Activated T-cell treated with anti-CD3 and anti-CD28 coated beads, Interleukin-2, amount 50 U/mL, for 48 hours (primary cell): ENCODE results near the gene CRYBG2.

ENCODE experiments used
- DNase-seq, 2 experiments: peaks; one replicate each; pipeline ENCODE4 v3.0.0-alpha.2; 2020

CRYBG2 gene

DNA sequence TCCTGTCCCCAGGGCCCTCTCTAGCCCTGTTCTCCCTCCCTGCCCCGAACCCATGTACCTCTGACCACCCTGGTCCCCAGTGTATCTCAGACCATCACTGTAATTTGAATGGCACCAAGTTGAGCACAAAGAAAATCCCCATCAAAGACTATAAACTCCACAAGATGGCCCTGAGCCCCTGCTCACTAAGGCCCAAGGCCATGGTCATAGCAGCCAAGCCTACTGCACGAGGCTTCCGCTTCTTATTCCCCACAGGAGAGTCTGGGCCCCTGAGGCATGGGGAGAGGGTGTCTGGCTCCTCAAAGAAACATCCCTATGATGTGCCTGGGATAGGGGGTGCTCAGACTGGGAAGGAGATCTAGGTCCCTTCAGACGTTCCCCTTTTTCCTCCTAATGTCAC is 14.1 kb upstream of the CRYBG2 start:
- DNase-seq, result no peak

GRCh38 chr1:26367441-26367840 is 13.5 kb upstream of the CRYBG2 start:
- no peak for DNase-seq

DNA sequence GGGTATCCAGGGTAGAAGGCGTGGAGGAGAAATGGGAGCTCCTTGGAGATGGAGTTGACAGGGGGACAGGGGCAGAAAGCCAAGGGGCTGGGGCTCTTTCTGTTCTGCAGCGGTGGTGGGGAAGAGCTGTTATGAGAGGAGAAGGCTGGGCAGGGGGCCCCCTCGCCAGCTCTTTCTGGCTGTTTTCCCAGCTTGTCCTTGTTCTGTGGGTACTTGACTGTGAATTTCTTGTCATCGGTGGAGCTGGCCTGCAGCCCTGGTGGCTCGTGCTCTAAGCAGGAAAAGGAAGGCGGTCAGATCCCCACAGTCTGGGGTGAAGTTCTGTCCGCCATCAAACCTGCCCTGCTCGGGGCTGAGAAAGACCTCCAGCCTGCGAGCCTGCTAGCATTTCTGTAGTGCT is 11.0 kb upstream of the CRYBG2 start:
- DNase-seq, result no peak

DNA sequence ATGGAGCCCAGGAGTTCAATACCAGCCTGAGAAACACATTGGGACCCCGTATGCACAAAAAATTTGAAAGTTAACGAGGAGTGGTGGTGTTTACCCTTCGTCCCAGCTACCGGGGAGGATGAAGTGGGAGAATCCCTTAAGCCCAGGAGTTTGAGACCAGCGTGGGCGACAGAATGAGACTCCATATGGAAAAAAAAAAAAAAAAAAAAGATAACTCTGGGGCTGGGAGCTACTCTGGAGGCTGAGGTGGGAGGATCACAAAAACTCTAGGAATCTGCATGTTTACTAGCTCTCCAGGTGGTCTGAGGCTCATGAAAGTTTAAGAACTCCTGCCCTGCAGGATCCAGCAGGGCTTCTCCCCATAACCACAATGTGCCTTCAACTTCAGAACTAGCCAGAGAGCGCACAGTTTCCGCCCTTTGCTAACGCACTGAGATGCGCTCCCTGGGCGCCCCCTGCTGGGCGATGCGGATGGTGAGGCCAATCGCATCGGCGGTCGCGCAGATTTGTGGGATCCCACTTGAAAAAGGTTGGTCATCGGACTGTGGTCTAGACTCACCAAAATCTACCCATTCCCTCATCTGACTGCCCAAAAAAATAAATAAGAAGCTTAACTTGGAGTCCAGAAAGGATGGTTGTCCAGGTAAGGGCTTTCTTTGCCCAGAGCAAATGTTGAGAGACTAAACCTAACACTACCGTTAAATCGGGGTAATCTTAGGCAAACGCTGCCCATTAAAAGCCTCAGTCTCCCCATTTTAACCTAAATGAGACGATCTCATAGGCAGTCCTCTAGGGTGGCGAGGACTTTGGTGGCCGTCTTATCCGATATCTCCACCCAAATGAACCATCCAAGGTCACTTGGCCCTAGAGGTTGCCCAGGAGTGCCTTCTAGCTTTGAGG is 9.9 kb upstream of the CRYBG2 start:
- peak; percentile 92 to 96 for DNase-seq

- DNase-seq, result no peak
Observed at GRCh38 chr1:26362331-26362730, 8.4 kb upstream of the CRYBG2 start.

DNA sequence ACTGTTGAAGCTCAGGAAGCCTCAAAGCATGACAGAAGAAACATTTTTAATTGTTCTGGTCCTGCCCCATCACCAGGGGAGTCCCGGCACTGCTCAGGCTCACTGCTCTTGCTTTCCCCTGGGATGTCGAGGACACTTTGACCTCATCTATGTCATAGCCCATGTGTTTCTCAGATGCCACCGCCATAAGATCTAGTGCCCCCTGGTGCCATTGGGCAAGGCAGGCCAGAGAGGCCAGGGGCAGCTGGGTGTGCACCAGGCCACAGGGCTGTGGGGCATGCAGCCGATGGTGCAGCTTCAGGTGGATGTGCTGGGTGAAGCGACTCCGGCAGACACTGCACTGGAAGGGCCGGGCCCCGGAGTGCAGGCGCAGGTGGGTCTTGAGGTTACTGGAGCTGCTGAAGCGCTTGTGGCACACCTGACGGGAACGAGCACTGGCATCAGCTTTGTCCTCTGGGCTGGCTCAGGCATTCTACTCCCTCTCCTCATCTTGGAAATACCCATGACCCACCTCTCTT is 7.7 kb upstream of the CRYBG2 start:
- no peak for DNase-seq

GRCh38 chr1:26360807-26361604 is 7.1 kb upstream of the CRYBG2 start:
- DNase-seq, result no peak

- DNase-seq, result peak; percentile 54 to 67
Observed at GRCh38 chr1:26359981-26360806, 6.3 kb upstream of the CRYBG2 start.

- DNase-seq, result peak; percentile 76 to 80
Observed at GRCh38 chr1:26358411-26359384, 4.8 kb upstream of the CRYBG2 start.

- no peak for DNase-seq
Observed at GRCh38 chr1:26357121-26357602, 3.2 kb upstream of the CRYBG2 start.

- no peak for DNase-seq
Observed at GRCh38 chr1:26356106-26356505, 2.2 kb upstream of the CRYBG2 start.

GRCh38 chr1:26354972-26355371 is 1.0 kb upstream of the CRYBG2 start:
- no peak for DNase-seq

DNA sequence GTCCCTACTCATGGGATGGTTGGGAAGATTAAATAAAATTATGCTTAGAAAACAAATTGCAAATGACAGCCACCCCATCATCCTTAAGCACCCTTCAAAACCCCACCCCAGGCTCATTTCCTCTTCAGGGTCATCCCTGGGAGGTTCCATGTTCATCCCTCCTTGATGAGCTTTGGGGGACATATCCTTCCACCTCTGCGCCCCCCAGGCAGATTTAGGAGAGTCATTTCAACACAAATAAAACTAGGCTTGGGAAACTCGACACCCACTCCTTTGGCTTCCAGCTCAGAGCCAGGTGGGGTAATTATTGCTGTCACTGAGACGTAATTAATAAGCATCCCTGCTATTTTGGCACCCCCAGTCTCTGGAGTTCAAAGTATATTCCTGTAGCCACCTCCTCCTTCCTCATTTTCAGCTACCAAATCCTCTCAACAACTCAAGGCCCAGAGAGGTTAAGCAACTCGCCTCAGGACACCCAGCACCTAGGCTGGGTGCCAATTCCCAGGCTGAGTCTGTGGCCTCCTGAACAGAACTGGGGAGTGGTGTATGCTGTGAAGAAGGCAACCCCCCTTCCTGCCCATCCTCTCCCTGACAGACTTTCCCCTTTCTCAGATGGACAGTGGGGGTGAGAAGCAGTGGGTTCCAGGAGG is 595 bp downstream of the CRYBG2 start:
- no peak for DNase-seq

- no peak for DNase-seq
Observed at GRCh38 chr1:26352338-26352679, 1.6 kb downstream of the CRYBG2 start.

GRCh38 chr1:26351590-26352337 is 2.2 kb downstream of the CRYBG2 start:
- no peak for DNase-seq

DNA sequence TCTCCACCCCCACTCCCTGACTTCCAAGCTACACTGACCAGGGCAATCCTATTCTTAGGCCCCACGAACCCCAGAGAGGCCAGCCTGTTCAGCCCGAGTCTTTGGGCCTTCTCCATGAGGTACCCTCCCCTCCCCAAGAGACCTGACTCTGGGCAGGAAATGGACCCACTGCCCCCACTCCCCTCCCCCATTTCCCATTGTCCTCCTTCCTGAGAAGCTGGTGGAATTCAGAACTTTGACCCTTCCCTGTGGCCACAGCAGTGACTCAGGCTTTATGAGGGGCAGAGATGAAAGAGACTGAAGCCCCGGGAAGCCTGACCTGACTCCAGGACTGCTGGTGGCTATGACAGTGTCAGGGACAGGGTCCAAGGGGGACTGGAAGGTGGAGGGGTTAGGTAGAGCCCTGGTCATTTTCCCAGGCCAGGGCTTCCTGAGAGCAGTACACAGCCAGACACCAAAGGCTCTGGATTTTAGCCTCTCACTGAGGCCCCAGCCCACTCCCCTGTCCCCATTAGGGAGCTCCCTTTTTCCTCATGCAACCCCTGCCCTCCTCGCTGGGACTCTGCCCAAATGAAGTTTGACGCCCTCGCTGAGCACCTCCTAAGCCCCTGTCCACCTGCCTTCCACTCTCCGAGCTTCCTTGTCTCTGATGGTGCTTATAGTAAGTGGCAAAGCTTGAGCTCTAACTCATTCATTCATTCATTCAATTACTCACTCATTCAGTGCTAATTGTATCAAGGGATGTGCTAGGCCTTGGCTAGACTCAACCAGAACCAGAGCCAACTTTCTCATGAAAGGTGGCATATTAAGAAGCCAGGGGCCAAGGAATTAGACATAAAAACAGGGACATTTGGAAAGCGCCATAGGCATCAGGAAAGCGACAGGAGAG is 3.0 kb downstream of the CRYBG2 start:
- DNase-seq, result no peak

- DNase-seq, result no peak
Observed at GRCh38 chr1:26350343-26350700, 3.6 kb downstream of the CRYBG2 start.

GRCh38 chr1:26349877-26350244 is 4.1 kb downstream of the CRYBG2 start:
- DNase-seq, result no peak

DNA sequence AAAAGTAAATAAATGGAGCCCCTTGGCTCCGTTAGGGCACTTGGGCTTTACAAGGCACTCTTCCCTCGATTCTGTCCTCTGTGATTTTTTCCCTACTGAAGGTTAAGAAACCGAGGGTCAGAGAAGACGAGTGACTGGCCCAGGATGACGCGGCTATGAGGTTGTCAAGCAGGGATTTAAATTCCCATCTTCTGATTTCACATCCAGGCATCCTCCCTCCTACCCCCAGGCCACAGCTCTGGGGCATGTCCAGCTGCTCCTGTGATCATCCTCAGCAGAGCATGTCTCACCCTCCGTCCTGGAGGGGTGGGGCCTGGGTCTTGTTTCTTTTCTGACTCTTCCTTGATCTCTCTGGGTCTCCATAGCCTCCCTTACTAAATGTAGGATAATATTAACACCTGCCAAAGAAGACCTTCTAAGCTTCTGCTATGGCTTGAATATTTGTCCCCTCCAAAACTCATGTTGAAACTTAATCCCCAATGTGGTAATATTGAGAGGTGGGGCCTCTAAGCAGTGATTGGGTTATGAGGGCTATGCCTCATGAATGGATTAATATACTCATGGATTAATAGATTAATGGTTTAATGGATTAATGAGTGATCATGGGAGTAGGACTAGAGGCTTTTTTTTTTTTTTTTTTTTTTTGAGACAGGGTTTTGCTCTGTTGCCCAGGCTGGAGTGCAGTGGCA is 4.6 kb downstream of the CRYBG2 start:
- DNase-seq, result no peak
